SW480 (cell line): ENCODE data around the gene MYH14.

Experiments used
- DNase-seq: peaks from one replicate; pipeline ENCODE4 v3.0.0-alpha.2; 2016; ENCODE audit warnings: low spot score

The MYH14 gene

GRCh38 chr19:50261446-50261970 lies 58.1 kb downstream of the MYH14 start:
- no peak for DNase-seq

DNA sequence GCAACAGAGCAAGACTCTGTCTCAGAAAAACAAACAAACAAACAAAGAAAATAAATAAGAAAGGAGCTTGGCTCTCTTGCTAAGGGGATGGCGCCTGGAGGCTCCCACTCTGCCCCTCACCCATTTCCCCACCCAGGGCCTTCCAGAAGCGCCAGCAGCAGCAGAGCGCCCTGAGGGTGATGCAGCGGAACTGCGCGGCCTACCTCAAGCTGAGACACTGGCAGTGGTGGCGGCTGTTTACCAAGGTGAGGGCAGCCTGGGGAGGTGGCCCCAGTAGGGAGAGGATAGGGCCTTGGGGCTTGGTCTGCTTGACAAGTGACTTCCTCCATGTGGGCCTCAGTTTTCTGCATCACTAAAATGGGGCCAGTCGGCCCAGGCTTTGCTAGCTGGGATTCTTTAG lies 59.8 kb downstream of the MYH14 start:
- DNase-seq = no peak

- DNase-seq = peak; percentile 41
Measured at GRCh38 chr19:50264483-50265186, 61.2 kb downstream of the MYH14 start.

- DNase-seq = no peak
Measured at GRCh38 chr19:50266041-50266440, 62.6 kb downstream of the MYH14 start.

DNA sequence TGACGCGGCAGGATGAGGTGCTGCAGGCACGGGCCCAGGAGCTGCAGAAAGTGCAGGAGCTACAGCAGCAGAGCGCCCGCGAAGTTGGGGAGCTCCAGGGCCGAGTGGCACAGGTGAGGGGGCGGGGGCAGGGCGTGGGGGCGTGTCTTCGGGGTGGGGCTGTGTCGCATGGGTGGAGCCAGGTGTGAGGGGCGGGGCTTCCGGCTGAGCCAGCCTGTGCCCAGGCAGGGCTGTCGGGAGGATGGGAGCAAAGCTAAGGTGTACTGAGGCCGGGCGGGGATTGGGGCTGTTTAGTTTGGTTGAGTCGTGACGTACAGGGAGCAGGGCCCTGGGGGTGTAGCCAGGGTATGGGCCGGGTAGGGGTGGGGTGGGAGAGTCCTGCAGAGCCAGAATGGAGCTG lies 63.5 kb downstream of the MYH14 start:
- DNase-seq = peak; percentile 33

GRCh38 chr19:50268041-50268440 lies 64.6 kb downstream of the MYH14 start:
- DNase-seq = no peak

DNA sequence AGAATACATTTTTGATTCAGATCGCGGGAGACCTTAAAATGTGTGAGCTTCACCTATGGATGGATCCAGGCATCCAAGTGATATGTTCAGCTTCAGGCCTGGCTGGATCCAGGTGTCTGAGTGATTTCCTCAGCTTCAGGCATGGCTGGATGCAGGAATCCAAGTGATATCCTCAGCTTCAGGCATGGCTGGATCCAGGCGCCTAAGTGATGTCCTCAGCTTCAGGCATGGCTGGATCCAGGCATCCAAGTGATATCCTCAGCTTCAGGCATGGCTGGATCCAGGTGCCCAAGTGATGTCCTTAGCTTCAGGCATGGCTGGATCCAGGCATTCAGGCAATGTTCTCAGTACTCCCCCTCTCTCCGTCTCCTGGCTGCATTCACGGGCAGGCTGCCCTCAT lies 65.1 kb downstream of the MYH14 start:
- DNase-seq = no peak

GRCh38 chr19:50269653-50270052 lies 66.2 kb downstream of the MYH14 start:
- no peak for DNase-seq

DNA sequence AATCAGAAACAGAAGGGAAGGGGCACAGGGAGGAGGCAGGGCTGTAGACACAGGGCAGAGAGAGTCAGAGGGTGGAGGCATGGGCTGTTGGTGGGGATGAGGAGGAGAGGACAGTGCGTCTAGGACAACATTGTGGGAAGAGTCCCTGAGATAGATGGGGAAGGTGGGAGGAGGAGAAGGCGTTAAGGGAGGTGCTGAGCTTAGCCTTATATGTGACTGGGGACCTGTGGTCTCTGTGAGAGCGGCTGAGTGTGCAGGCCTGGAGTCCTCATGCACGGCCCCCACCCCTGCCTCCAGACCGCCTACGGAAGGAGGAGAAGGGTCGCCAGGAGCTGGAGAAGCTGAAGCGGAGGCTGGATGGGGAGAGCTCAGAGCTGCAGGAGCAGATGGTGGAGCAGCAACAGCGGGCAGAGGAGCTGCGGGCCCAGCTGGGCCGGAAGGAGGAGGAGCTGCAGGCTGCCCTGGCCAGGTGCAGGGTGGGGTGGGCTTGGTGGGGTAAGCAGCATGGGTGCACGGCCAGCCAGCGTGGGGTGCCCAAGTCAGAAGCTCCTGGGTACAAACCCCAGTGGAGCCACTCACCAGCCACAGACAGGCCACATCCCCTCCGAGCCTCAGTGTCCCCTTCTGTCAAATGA lies 69.0 kb downstream of the MYH14 start:
- no peak for DNase-seq

GRCh38 chr19:50273821-50274220 lies 70.4 kb downstream of the MYH14 start:
- DNase-seq = no peak

GRCh38 chr19:50275577-50276368 lies 72.4 kb downstream of the MYH14 start:
- DNase-seq = no peak

- DNase-seq = no peak
Measured at GRCh38 chr19:50276370-50277063, 73.1 kb downstream of the MYH14 start.

DNA sequence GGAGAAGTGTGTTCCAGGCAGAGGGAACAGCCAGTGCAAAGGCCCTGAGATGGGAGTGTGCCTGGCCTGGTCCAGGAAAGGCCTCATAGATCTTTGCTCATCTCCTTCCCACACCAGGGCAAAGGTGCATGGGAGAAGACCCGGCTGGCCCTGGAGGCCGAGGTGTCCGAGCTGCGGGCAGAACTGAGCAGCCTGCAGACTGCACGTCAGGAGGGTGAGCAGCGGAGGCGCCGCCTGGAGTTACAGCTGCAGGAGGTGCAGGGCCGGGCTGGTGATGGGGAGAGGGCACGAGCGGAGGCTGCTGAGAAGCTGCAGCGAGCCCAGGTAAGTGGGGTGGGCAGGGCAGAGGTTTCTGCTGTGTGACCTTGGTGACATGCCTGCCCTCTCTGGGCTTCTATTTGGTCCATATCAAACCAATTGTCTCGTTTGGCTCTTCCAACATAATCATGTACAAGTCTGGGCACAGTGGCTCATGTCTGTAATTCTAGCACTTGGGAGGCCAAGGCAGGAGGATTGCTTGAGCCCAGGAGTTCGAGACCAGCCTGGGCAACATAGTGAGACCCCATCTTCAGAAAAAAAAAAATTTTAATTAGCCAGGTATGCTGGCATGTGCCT lies 74.7 kb downstream of the MYH14 start:
- DNase-seq = no peak

GRCh38 chr19:50280074-50280473 lies 76.7 kb downstream of the MYH14 start:
- no peak for DNase-seq

GRCh38 chr19:50280983-50281382 lies 77.6 kb downstream of the MYH14 start:
- no peak for DNase-seq

GRCh38 chr19:50281491-50281890 lies 78.1 kb downstream of the MYH14 start:
- no peak for DNase-seq

GRCh38 chr19:50285833-50286232 lies 82.4 kb downstream of the MYH14 start:
- DNase-seq = no peak

DNA sequence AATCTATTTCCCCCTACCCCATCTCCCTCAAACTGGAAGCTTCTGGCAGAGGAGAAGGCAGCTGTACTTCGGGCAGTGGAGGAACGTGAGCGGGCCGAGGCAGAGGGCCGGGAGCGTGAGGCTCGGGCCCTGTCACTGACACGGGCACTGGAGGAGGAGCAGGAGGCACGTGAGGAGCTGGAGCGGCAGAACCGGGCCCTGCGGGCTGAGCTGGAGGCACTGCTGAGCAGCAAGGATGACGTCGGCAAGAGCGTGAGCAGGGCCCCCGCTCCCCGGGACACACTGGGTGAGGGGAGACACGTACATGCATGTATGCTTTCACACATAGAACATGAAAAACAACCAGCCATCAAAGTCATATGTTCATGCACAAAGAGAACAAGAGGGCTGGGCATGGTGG lies 83.0 kb downstream of the MYH14 start:
- no peak for DNase-seq

GRCh38 chr19:50287331-50287730 lies 83.9 kb downstream of the MYH14 start:
- no peak for DNase-seq

GRCh38 chr19:50288954-50289353 lies 85.5 kb downstream of the MYH14 start:
- DNase-seq = no peak

GRCh38 chr19:50290011-50290410 lies 86.6 kb downstream of the MYH14 start:
- DNase-seq = no peak

GRCh38 chr19:50290775-50291174 lies 87.4 kb downstream of the MYH14 start:
- DNase-seq = no peak
